ENCODE measurements around the gene WWOX. TPM values are rescaled to one million over a fixed set of nuclear protein-coding genes. Genes with fewer than 3 reads are reported as not detected.

WWOX gene
- total RNA-seq, 1 donor from 2014 or later = 28.2 TPM

DNA sequence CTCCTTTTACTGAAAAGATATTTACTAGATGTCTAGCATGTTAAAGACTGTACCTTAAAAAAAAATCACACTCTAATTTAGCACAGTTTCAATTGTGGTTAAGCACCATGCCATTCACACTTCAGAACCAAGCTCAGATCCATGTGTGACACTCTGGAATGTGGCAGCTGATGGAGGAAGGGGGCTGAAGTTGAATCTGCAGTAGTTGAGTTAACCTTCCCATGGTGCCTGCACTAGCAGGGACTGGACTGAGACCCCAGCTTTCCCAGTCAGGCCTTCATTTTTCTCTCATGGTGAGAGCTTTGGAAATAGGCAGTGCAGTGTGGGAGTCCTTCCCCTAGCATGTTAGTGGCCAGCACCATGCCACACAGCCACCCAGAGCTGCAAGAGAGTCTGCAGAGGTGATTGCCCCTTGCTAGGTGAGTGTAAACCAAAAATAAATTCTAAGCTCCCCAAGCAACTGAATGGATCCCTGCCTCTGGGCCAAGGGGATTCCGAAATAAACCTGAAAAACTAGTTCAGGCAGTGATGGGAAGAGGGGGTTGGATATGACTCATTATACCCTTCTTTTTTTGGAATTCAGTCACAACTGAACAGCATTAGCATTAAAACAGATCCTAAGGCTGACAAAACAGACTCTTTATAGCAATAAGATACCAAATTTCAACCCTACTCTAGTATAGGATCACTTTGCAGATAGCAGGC is 208.5 kb downstream of the WWOX start:
- peaks cover 25% of the 10 kb centered on the region for H3K4me1 Mint-ChIP-seq (ENCODE audit: unreplicated experiment)
- H3K27me3 Mint-ChIP-seq = peaks cover 9% of the 10 kb centered on the region
- DNase-seq (ENCODE audit: extremely low spot score, unreplicated experiment) = no peak
- peaks cover 7% of the 10 kb centered on the region for H3K9me3 Mint-ChIP-seq
- peaks cover 7% of the 10 kb centered on the region for H3K36me3 Mint-ChIP-seq
- H3K4me3 Mint-ChIP-seq = no peak overlapping the region
- no peak for TF ChIP-seq CTCF (conservative IDR thresholded peaks at IDR 0.05)
- H3K27ac Mint-ChIP-seq = no peak overlapping the region

GRCh38 chr16:78309763-78310162 is 210.3 kb downstream of the WWOX start:
- DNase-seq (ENCODE audit: extremely low spot score, unreplicated experiment) = no peak
- Mint-ChIP-seq H3K4me1 (ENCODE audit: unreplicated experiment) (peaks cover 24% of the 10 kb centered on the region), H3K4me3 (no peak overlapping the region), H3K27ac (no peak overlapping the region), H3K27me3 (peaks cover 9% of the 10 kb centered on the region), H3K9me3 (peaks cover 7% of the 10 kb centered on the region), H3K36me3 (peaks cover 7% of the 10 kb centered on the region)
- no peak for TF ChIP-seq CTCF (conservative IDR thresholded peaks at IDR 0.05)

- H3K36me3 Mint-ChIP-seq = peaks cover 7% of the 10 kb centered on the region
- DNase-seq (ENCODE audit: extremely low spot score, unreplicated experiment) = no peak
- peaks cover 7% of the 10 kb centered on the region for H3K9me3 Mint-ChIP-seq
- no peak overlapping the region for H3K27ac Mint-ChIP-seq
- H3K4me1 Mint-ChIP-seq (ENCODE audit: unreplicated experiment) = peaks cover 20% of the 10 kb centered on the region
- peaks cover 9% of the 10 kb centered on the region for H3K27me3 Mint-ChIP-seq
- no peak overlapping the region for H3K4me3 Mint-ChIP-seq
- TF ChIP-seq CTCF (conservative IDR thresholded peaks at IDR 0.05) = no peak
These were observed 210.7 kb downstream of the WWOX start for GRCh38 chr16:78310196-78310595.

DNA sequence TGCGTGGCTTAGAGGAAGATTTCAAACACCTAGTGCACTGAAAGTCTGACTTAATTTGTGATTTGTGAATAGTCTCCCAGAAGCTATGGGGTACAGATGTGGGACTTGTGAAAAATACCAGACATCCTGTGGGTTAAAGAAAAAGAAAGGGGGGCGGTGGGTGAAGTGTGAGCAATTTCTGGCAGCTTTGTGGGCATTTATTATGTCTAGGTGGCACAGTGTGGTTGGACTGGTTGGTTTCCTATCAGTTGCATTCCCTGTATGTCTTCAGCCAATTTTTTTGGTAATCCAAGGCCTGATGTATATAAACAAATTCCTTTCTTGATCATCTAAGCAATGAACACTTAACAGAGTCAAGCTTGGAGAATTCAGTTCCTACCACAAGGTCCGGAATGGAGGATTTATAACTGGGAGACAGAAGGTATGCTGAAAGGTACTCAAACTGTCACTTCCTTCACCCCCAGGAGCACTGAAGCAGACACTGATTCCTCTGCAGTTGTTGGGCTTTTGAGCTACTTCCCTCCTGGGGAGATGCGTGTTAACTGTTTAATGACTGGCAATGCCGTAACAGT is 211.6 kb downstream of the WWOX start:
- H3K27me3 Mint-ChIP-seq = peaks cover 9% of the 10 kb centered on the region
- H3K36me3 Mint-ChIP-seq = peaks cover 7% of the 10 kb centered on the region
- DNase-seq (ENCODE audit: extremely low spot score, unreplicated experiment) = no peak
- H3K4me1 Mint-ChIP-seq (ENCODE audit: unreplicated experiment) = peaks cover 18% of the 10 kb centered on the region
- TF ChIP-seq CTCF (conservative IDR thresholded peaks at IDR 0.05) = no peak
- H3K27ac Mint-ChIP-seq = no peak overlapping the region
- H3K4me3 Mint-ChIP-seq = no peak overlapping the region
- peaks cover 7% of the 10 kb centered on the region for H3K9me3 Mint-ChIP-seq

DNA sequence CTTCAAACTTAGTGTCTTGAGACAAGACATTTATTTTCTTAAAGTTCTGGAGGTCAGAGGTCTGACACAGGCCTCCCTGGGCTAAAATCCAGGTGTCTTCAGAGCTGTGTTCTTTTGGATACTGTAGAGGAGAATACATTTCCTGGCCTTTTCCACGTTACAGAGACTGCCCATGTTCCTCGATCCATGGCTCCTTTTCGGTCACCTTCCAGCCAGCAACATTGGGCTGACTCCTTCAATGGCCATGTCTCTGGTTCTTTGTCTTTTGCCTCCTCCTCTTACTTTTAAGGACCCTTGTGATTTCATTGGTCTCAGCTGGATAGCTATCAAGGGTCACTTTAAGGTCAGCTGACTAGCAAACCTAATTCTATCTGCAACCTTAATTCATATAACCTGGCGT is 212.4 kb downstream of the WWOX start:
- DNase-seq (ENCODE audit: extremely low spot score, unreplicated experiment) = no peak
- Mint-ChIP-seq H3K27ac (no peak overlapping the region), H3K9me3 (peaks cover 5% of the 10 kb centered on the region), H3K27me3 (peaks cover 9% of the 10 kb centered on the region), H3K36me3 (peaks cover 5% of the 10 kb centered on the region), H3K4me3 (no peak overlapping the region), H3K4me1 (ENCODE audit: unreplicated experiment) (peaks cover 22% of the 10 kb centered on the region)
- no peak for TF ChIP-seq CTCF (conservative IDR thresholded peaks at IDR 0.05)
